Ecto neural progenitor cell (in vitro differentiated cells): Measurements from ENCODE around the gene HAGH.
A peak's percentile ranks its signal among the peaks of the same experiment; 100 is the strongest.

Source experiments
- DNase-seq: peaks from one replicate; pipeline ENCODE4 v3.0.0-alpha.2; 2018; ENCODE audit warnings: low spot score

HAGH gene

GRCh38 chr16:1786242-1787055, 40.2 kb downstream of the HAGH start:
- DNase-seq, result no peak

GRCh38 chr16:1785846-1786170, 40.8 kb downstream of the HAGH start:
- no peak for DNase-seq

- no peak for DNase-seq
These were observed 41.4 kb downstream of the HAGH start for GRCh38 chr16:1784977-1785845.

- peak; percentile 100 for DNase-seq
These were observed 44.0 kb downstream of the HAGH start, which contains the start of the genes NUBP2 and SPSB3 for GRCh38 chr16:1782408-1783264. Gene NUBP2 (plus strand): TSS chr16:1782960. CDS start chr16:1783021, 61 bp downstream. Gene SPSB3 (minus strand): TSS chr16:1782571. CDS start chr16:1781483, 1,088 bp downstream.

- DNase-seq, result no peak
These were observed 44.7 kb downstream of the HAGH start for GRCh38 chr16:1781758-1782407.

GRCh38 chr16:1781254-1781653, 45.4 kb downstream of the HAGH start:
- no peak for DNase-seq

GRCh38 chr16:1780677-1781072, 46.0 kb downstream of the HAGH start:
- DNase-seq, result no peak

- no peak for DNase-seq
These were observed 46.6 kb downstream of the HAGH start for GRCh38 chr16:1779741-1780676.

GRCh38 chr16:1779234-1779701, 47.4 kb downstream of the HAGH start:
- DNase-seq, result no peak

- no peak for DNase-seq
These were observed 48.1 kb downstream of the HAGH start for GRCh38 chr16:1778200-1779179.

- DNase-seq, result no peak
These were observed 49.0 kb downstream of the HAGH start for GRCh38 chr16:1777375-1778199.

- DNase-seq, result no peak
These were observed 49.6 kb downstream of the HAGH start for GRCh38 chr16:1776991-1777374.

GRCh38 chr16:1776672-1776955, 50.0 kb downstream of the HAGH start:
- no peak for DNase-seq

- DNase-seq, result no peak
These were observed 50.6 kb downstream of the HAGH start for GRCh38 chr16:1775846-1776671.

GRCh38 chr16:1775006-1775845, 51.4 kb downstream of the HAGH start:
- no peak for DNase-seq

- no peak for DNase-seq
These were observed 52.2 kb downstream of the HAGH start for GRCh38 chr16:1774448-1774780.
